Measurements from ENCODE around the gene AADAC. TPM values are rescaled to one million over a fixed set of nuclear protein-coding genes. Genes with fewer than 3 reads are reported as not detected.
"Not testable (repeated sequence)": the region's sequence is repeated elsewhere in the genome, so short reads cannot be mapped to it uniquely, and the experiment has no call there.

Gene AADAC
- total RNA-seq, 1 donor, result not detected

- H3K9me3 ChIP-seq (ENCODE audit: low read depth, low read length), result no peaks in the 10 kb centered on the region
- H3K4me3 ChIP-seq (ENCODE audit: insufficient read depth, low read length), result no peak overlapping the region
- no peak for TF ChIP-seq CTCF (IDR thresholded peaks at IDR 0.05; ENCODE audit: extremely low read depth, low read depth, low read length)
- no peak overlapping the region for H3K4me2 ChIP-seq (ENCODE audit: insufficient read depth, low read length)
- no peaks in the 10 kb centered on the region for H3K79me2 ChIP-seq (ENCODE audit: insufficient read depth, low read length)
- DNase-seq (ENCODE audit: insufficient read length, low spot score, missing footprints), result no peak
- no peaks in the 10 kb centered on the region for H3K36me3 ChIP-seq (ENCODE audit: insufficient read depth, low read length)
- no peak overlapping the region for H2AFZ ChIP-seq (ENCODE audit: low read length)
- H3K4me1 ChIP-seq (ENCODE audit: insufficient read depth, low read length), result peaks cover 22% of the 10 kb centered on the region
- H4K20me1 ChIP-seq (ENCODE audit: insufficient read depth, low read length), result no peaks in the 10 kb centered on the region
- no peak overlapping the region for H3K27ac ChIP-seq (ENCODE audit: low read depth, low read length)
- no peaks in the 10 kb centered on the region for H3K27me3 ChIP-seq (ENCODE audit: insufficient read depth, low read length)
Observed at GRCh38 chr3:151839313-151839631, 25.4 kb downstream of the AADAC start.

GRCh38 chr3:151841801-151842200, 27.9 kb downstream of the AADAC start:
- Histone ChIP-seq H3K4me2 (ENCODE audit: insufficient read depth, low read length) (peak overlapping the region; percentile 4), H3K36me3 (ENCODE audit: insufficient read depth, low read length) (no peaks in the 10 kb centered on the region), H3K79me2 (ENCODE audit: insufficient read depth, low read length) (no peaks in the 10 kb centered on the region), H3K9me3 (ENCODE audit: low read depth, low read length) (no peaks in the 10 kb centered on the region), H3K27ac (ENCODE audit: low read depth, low read length) (no peak overlapping the region), H3K4me1 (ENCODE audit: insufficient read depth, low read length) (peaks cover 9% of the 10 kb centered on the region), H2AFZ (ENCODE audit: low read length) (no peak overlapping the region), H4K20me1 (ENCODE audit: insufficient read depth, low read length) (no peaks in the 10 kb centered on the region), H3K27me3 (ENCODE audit: insufficient read depth, low read length) (no peaks in the 10 kb centered on the region), H3K4me3 (ENCODE audit: insufficient read depth, low read length) (no peak overlapping the region)
- no peak for TF ChIP-seq CTCF (IDR thresholded peaks at IDR 0.05; ENCODE audit: extremely low read depth, low read depth, low read length)
- DNase-seq (ENCODE audit: insufficient read length, low spot score, missing footprints), result peak; percentile 29

GRCh38 chr3:151843275-151843674, 29.4 kb downstream of the AADAC start:
- no peaks in the 10 kb centered on the region for H3K27me3 ChIP-seq (ENCODE audit: insufficient read depth, low read length)
- no peaks in the 10 kb centered on the region for H4K20me1 ChIP-seq (ENCODE audit: insufficient read depth, low read length)
- no peak overlapping the region for H3K4me2 ChIP-seq (ENCODE audit: insufficient read depth, low read length)
- no peak overlapping the region for H3K27ac ChIP-seq (ENCODE audit: low read depth, low read length)
- H3K36me3 ChIP-seq (ENCODE audit: insufficient read depth, low read length), result no peaks in the 10 kb centered on the region
- no peaks in the 10 kb centered on the region for H3K9me3 ChIP-seq (ENCODE audit: low read depth, low read length)
- no peaks in the 10 kb centered on the region for H3K79me2 ChIP-seq (ENCODE audit: insufficient read depth, low read length)
- no peak overlapping the region for H3K4me3 ChIP-seq (ENCODE audit: insufficient read depth, low read length)
- no peak overlapping the region for H2AFZ ChIP-seq (ENCODE audit: low read length)
- H3K4me1 ChIP-seq (ENCODE audit: insufficient read depth, low read length), result peaks cover 5% of the 10 kb centered on the region
- TF ChIP-seq CTCF (IDR thresholded peaks at IDR 0.05; ENCODE audit: extremely low read depth, low read depth, low read length), result no peak
- no peak for DNase-seq (ENCODE audit: insufficient read length, low spot score, missing footprints)

- Histone ChIP-seq H2AFZ (ENCODE audit: low read length) (no peak overlapping the region), H3K4me2 (ENCODE audit: insufficient read depth, low read length) (no peak overlapping the region), H4K20me1 (ENCODE audit: insufficient read depth, low read length) (no peaks in the 10 kb centered on the region), H3K4me1 (ENCODE audit: insufficient read depth, low read length) (peaks cover 5% of the 10 kb centered on the region), H3K36me3 (ENCODE audit: insufficient read depth, low read length) (no peaks in the 10 kb centered on the region), H3K79me2 (ENCODE audit: insufficient read depth, low read length) (no peaks in the 10 kb centered on the region), H3K27me3 (ENCODE audit: insufficient read depth, low read length) (no peaks in the 10 kb centered on the region), H3K9me3 (ENCODE audit: low read depth, low read length) (no peaks in the 10 kb centered on the region), H3K27ac (ENCODE audit: low read depth, low read length) (no peak overlapping the region), H3K4me3 (ENCODE audit: insufficient read depth, low read length) (no peak overlapping the region)
- no peak for DNase-seq (ENCODE audit: insufficient read length, low spot score, missing footprints)
- no peak for TF ChIP-seq CTCF (IDR thresholded peaks at IDR 0.05; ENCODE audit: extremely low read depth, low read depth, low read length)
Observed at GRCh38 chr3:151845306-151845905, 31.5 kb downstream of the AADAC start.

- H3K9me3 ChIP-seq (ENCODE audit: low read depth, low read length); H3K36me3 ChIP-seq (ENCODE audit: insufficient read depth, low read length); H3K4me1 ChIP-seq (ENCODE audit: insufficient read depth, low read length); H3K79me2 ChIP-seq (ENCODE audit: insufficient read depth, low read length); H3K27me3 ChIP-seq (ENCODE audit: insufficient read depth, low read length); H3K4me2 ChIP-seq (ENCODE audit: insufficient read depth, low read length); H3K4me3 ChIP-seq (ENCODE audit: insufficient read depth, low read length); H4K20me1 ChIP-seq (ENCODE audit: insufficient read depth, low read length); H2AFZ ChIP-seq (ENCODE audit: low read length); DNase-seq (ENCODE audit: insufficient read length, low spot score, missing footprints); H3K27ac ChIP-seq (ENCODE audit: low read depth, low read length): not testable (repeated sequence)
Observed at GRCh38 chr3:151850065-151850464, 36.1 kb downstream of the AADAC start.
